ENCODE results near the gene CTNND2. TPM values are rescaled to one million over a fixed set of nuclear protein-coding genes. Genes with fewer than 3 reads are reported as not detected.

Gene CTNND2
- total RNA-seq = not detected in 2 replicates

GRCh38 chr5:11904265-11904906, at the start of gene CTNND2:
TSS of gene CTNND2 (minus strand) at chr5:11904446. CDS start at chr5:11903853, 593 bp downstream.

Small RNA genes lying within 50 kb of the gene (small RNA-seq; reads per million reads assigned to genes)
- 0.13 reads per million for gene RNU6-429P (ENCODE audit: low replicate concordance)

Measured in placental pericyte (primary cell).